Endothelial cell of umbilical vein (primary cell): ENCODE measurements around the gene CNTFR. TPM values are rescaled to one million over a fixed set of nuclear protein-coding genes. Genes with fewer than 3 reads are reported as not detected.

Experiments
- BruUV-seq: library from RNA; stranded (reverse); fragments of 400-500 nt; replicated peaks from 2 replicates; lab custom pipeline; 2021; lab: Mats Ljungman, UMichigan
- CTCF ChIA-PET: fragments of 300-600, 350-600 bp; sonication (Branson Sonifier 250); formaldehyde crosslinking; loops from one replicate; lab custom pipeline; 2021; ENCODE audit warnings: antibody characterized with exemption, inconsistent platforms; lab: Charles Lee
- POLR2A ChIA-PET: fragments of 300-600, 350-600 bp; sonication (Branson Sonifier 250); formaldehyde crosslinking; loops from one replicate; lab custom pipeline; 2021; ENCODE audit warnings: antibody characterized with exemption, inconsistent platforms; lab: Charles Lee
- DNase-seq: peaks from one replicate; pipeline ENCODE4 v3.0.0-alpha.2; 2011; ENCODE audit warnings: low read depth, low spot score
- FAIRE-seq: peaks from 2 replicates; lab custom pipeline; 2011; peaks lifted over from hg19 to GRCh38; lab: Jason Lieb, UNC
- H2AFZ ChIP-seq: 2 replicates; pipeline ENCODE4 v1.6.0; 2012; ENCODE audit warnings: low read depth, low read length, control low read depth, inconsistent platforms
- H3K27ac ChIP-seq: 2 replicates; pipeline ENCODE4 v1.5.1; 2011; ENCODE audit warnings: low read depth, mild to moderate bottlenecking, control low read depth, low read length, moderate library complexity; ENCODE audit not compliant: insufficient read depth
- H3K27me3 ChIP-seq, 2 experiments: 2 replicates each; pipeline versions ENCODE4 v1.6.0 to v1.6.1; 2011; ENCODE audit warnings: low read length in 2 of 2, mixed read lengths in 1 of 2; ENCODE audit not compliant: control insufficient read depth in 2 of 2, insufficient read depth in 2 of 2
- H3K36me3 ChIP-seq, 2 experiments: 2 replicates in 1 of 2; 3 replicates in 1 of 2; pipeline ENCODE4 v1.5.1; 2011; ENCODE audit warnings: low read length in 2 of 2, mild to moderate bottlenecking in 1 of 2, moderate library complexity in 1 of 2; ENCODE audit not compliant: control insufficient read depth in 2 of 2, insufficient read depth in 2 of 2; ENCODE audit errors: extremely low read depth in 1 of 2
- H3K4me1 ChIP-seq: 3 replicates; pipeline ENCODE4 v1.5.1; 2011; ENCODE audit warnings: mild to moderate bottlenecking, low read length; ENCODE audit not compliant: control insufficient read depth, insufficient read depth; ENCODE audit errors: extremely low read depth
- H3K4me2 ChIP-seq: 2 replicates; pipeline ENCODE4 v1.6.1; 2011; ENCODE audit warnings: low read length, control low read depth, mixed read lengths; ENCODE audit not compliant: insufficient read depth
- H3K4me3 ChIP-seq, 3 experiments: fragments of 200-600 bp in 1 of 3; sonication (generic), shearing (Covaris generic) in 1 of 3; replicated peaks in 1 of 3; 2 replicates each; pipeline ENCODE4 v1.5.1; 2011 to 2016; ENCODE audit warnings: control low read depth in 3 of 3, low read length in 3 of 3, mild to moderate bottlenecking in 2 of 3, inconsistent platforms in 1 of 3, low read depth in 1 of 3, moderate library complexity in 1 of 3; ENCODE audit not compliant: insufficient read depth in 1 of 3
- H3K79me2 ChIP-seq: 2 replicates; pipeline ENCODE4 v1.6.0; 2012; ENCODE audit warnings: low read length, inconsistent platforms; ENCODE audit not compliant: control insufficient read depth, insufficient read depth
- H3K9ac ChIP-seq: replicated peaks from 2 replicates; pipeline ENCODE3; 2011; ENCODE audit warnings: low read length, control low read depth; ENCODE audit not compliant: insufficient read depth; ENCODE audit errors: extremely low read depth
- H3K9me1 ChIP-seq: replicated peaks from 3 replicates; pipeline ENCODE4 v1.6.0; 2011; ENCODE audit warnings: mild to moderate bottlenecking, low read length; ENCODE audit not compliant: control insufficient read depth, insufficient read depth; ENCODE audit errors: extremely low read depth
- H3K9me3 ChIP-seq: replicated peaks from 2 replicates; pipeline ENCODE4 v1.5.1; 2012; ENCODE audit warnings: low read length, inconsistent platforms; ENCODE audit not compliant: control insufficient read depth, insufficient read depth
- H4K20me1 ChIP-seq: replicated peaks from 2 replicates; pipeline ENCODE3; 2011; ENCODE audit warnings: mild to moderate bottlenecking, low read length; ENCODE audit not compliant: control insufficient read depth, insufficient read depth; ENCODE audit errors: extremely low read depth
- CTCF ChIP-seq, 2 donors: IDR thresholded peaks; 1 replicate in 1 of 2; 2 replicates in 1 of 2; pipeline ENCODE4 v1.5.1; 2011; ENCODE audit warnings: low read length in 2 of 2, mild to moderate bottlenecking in 2 of 2, moderate library complexity in 2 of 2, control low read depth in 1 of 2, inconsistent platforms in 1 of 2, low read depth in 1 of 2; ENCODE audit not compliant: insufficient read depth in 1 of 2; ENCODE audit errors: extremely low read depth in 1 of 2
- EZH2 ChIP-seq: IDR thresholded peaks from 2 replicates; pipeline ENCODE4 v1.6.1; 2012; ENCODE audit warnings: borderline replicate concordance, low read depth, mild to moderate bottlenecking, moderate library complexity, low read length, inconsistent platforms; ENCODE audit not compliant: severe bottlenecking
- FOS ChIP-seq: IDR thresholded peaks from 2 replicates; pipeline ENCODE4 v1.6.1; 2011; ENCODE audit warnings: mild to moderate bottlenecking, low read length, moderate library complexity, borderline replicate concordance; ENCODE audit not compliant: insufficient read depth
- GATA2 ChIP-seq: IDR thresholded peaks from 2 replicates; pipeline ENCODE4 v1.7.0; 2011; ENCODE audit warnings: low read depth, mild to moderate bottlenecking, moderate library complexity, mixed read lengths, low read length; ENCODE audit not compliant: insufficient read length, insufficient read depth
- JUN ChIP-seq: IDR thresholded peaks from 2 replicates; pipeline ENCODE4 v1.6.1; 2011; ENCODE audit warnings: borderline replicate concordance, low read depth; ENCODE audit not compliant: insufficient read length, insufficient read depth
- MAX ChIP-seq: IDR thresholded peaks from 2 replicates; pipeline ENCODE4 v1.6.1; 2011; ENCODE audit not compliant: insufficient read depth, insufficient read length
- MYC ChIP-seq: IDR thresholded peaks from one replicate; pipeline ENCODE4 v1.6.1; 2011; ENCODE audit warnings: mild to moderate bottlenecking, low read depth, low read length
- POLR2A ChIP-seq: IDR thresholded peaks from 2 replicates; pipeline ENCODE4 v1.6.1; 2012; ENCODE audit warnings: low read depth, mild to moderate bottlenecking, control low read depth, low read length
- POLR2AphosphoS5 ChIP-seq: IDR thresholded peaks from 2 replicates; pipeline ENCODE4 v1.6.1; 2012; ENCODE audit warnings: low read depth, mild to moderate bottlenecking, control low read depth, low read length, moderate library complexity; ENCODE audit not compliant: insufficient read depth
- dilution Hi-C: fragments of 300-500 bp; cut with MboI; formaldehyde crosslinking; loops from one replicate; pipeline ENCODE4 v1.15.0; 2019; ENCODE audit warnings: low sequenced_read_pairs; ENCODE audit not compliant: extremely low pct_ligation_motif_present
- intact Hi-C: fragments of 100-400 bp; cut with micrococcal nuclease; formaldehyde crosslinking; loops from one replicate; pipeline ENCODE4 v1.10.0; 2022
- polyA plus RNA-seq, 4 experiments: library from polyadenylated mRNA; depleted of rRNA in 3 of 4; stranded (reverse) in 3 of 4; unstranded in 1 of 4; fragments of >200 nt; gene quantifications; 2 replicates each; pipeline versions ENCODE4 v1.2.1 to v1.2.3, GENCODE V29; 2011 to 2012; ENCODE audit warnings: missing spikeins in 1 of 4
- total RNA-seq: library from RNA; stranded (reverse); gene quantifications from 2 replicates; pipeline ENCODE4 v1.2.3, GENCODE V29; 2021

The CNTFR gene
- total and polyA plus RNA-seq, 2 donors (not counting 3 experiments of a cell fraction or from before 2014, with no cell fraction given) = not detected

DNA sequence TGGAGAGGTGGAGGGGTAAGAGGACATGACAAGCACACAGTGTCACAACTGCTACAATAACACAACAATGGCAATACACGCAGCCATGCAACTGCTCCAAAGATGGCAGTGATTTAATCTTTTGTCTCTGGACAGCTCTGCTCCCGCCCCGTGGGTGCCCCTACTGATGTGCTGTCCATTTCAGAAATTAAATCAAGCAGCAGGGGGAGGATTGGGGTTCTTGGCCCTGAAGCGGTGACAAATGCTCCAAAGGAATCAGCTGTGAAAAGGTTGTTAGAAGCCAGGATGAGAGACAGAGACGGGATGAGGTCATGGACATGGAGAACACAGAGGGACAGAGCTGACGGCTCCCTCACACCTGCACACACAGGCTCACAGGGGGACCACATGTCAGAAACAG lies 22.6 kb downstream of the CNTFR start:
- Histone ChIP-seq H4K20me1 (no peaks in the 10 kb centered on the region), H3K9ac (no peak overlapping the region), H3K27ac (no peak overlapping the region), H3K9me3 (no peaks in the 10 kb centered on the region), H3K36me3 (no peaks in the 10 kb centered on the region), H2AFZ (no peak overlapping the region), H3K4me1 (no peaks in the 10 kb centered on the region), H3K27me3 (peaks cover 2 to 10% of the 10 kb centered on the region in 2 experiments), H3K79me2 (no peaks in the 10 kb centered on the region), H3K4me3 (no peak overlapping the region), H3K4me2 (no peak overlapping the region), H3K9me1 (no peaks in the 10 kb centered on the region)
- BruUV-seq = no TSS peak
- FAIRE-seq (no peak), DNase-seq (no peak)
- no peak for TF ChIP-seq MAX
- TF ChIP-seq MYC = no peak
- TF ChIP-seq CTCF (IDR thresholded peaks at IDR 0.05; ENCODE audit: extremely low read depth in 1 of 2, insufficient read depth in 1 of 2, low read depth in 1 of 2, low read length in 2 of 2) = no peak
- no peak for TF ChIP-seq JUN
- TF ChIP-seq GATA2 = no peak
- TF ChIP-seq EZH2 = no peak
- TF ChIP-seq POLR2AphosphoS5 = no peak
- TF ChIP-seq FOS = no peak
- TF ChIP-seq POLR2A = no peak
- intact Hi-C loops (no loop called here), dilution Hi-C loops (no loop called here)
- POLR2A ChIA-PET = no interaction called here
- CTCF ChIA-PET = interaction anchor here (1.1 to 2.4 kb wide), 3 partner anchors 19 to 25 kb away, joined by 3 to 11 read pairs (median 5); no protein-coding TSS in a partner anchor
